Activated CD4-positive, alpha-beta T cell treated with anti-CD3 and anti-CD28 coated beads, Interleukin-10, Interleukin-2, amounts not matched to agents 100 ng/mL and 50 ng/mL, durations not matched to agents 16 hours and 8 hours (primary cell): ENCODE measurements around the gene TRA2A.
"Not testable (repeated sequence)": the region's sequence is repeated elsewhere in the genome, so short reads cannot be mapped to it uniquely, and the experiment has no call there.

Experiments
- DNase-seq: peaks from one replicate; pipeline ENCODE4 v3.0.0-alpha.2; 2020

The TRA2A gene

GRCh38 chr7:23491502-23491901 is 40.3 kb downstream of the TRA2A start:
- DNase-seq = no peak

GRCh38 chr7:23490357-23491135 is 41.2 kb downstream of the TRA2A start:
- DNase-seq = peak; percentile 69

- not testable (repeated sequence) for DNase-seq
Observed at GRCh38 chr7:23488714-23489113, 43.1 kb downstream of the TRA2A start.

- DNase-seq = no peak
Observed at GRCh38 chr7:23487670-23488069, 44.1 kb downstream of the TRA2A start.

GRCh38 chr7:23486002-23486773 is 45.6 kb downstream of the TRA2A start:
- DNase-seq = no peak

- no peak for DNase-seq
Observed at GRCh38 chr7:23482686-23483085, 49.1 kb downstream of the TRA2A start.

- DNase-seq = no peak
Observed at GRCh38 chr7:23477962-23478866, 53.6 kb downstream of the TRA2A start.

- no peak for DNase-seq
Observed at GRCh38 chr7:23477157-23477499, 54.7 kb downstream of the TRA2A start.

- no peak for DNase-seq
Observed at GRCh38 chr7:23476286-23477156, 55.3 kb downstream of the TRA2A start.

- DNase-seq = no peak
Observed at GRCh38 chr7:23475576-23475839, 56.3 kb downstream of the TRA2A start.

GRCh38 chr7:23474829-23475575 is 56.8 kb downstream of the TRA2A start:
- DNase-seq = no peak

GRCh38 chr7:23474094-23474828 is 57.5 kb downstream of the TRA2A start:
- DNase-seq = peak; percentile 96

- DNase-seq = no peak
Observed at GRCh38 chr7:23473844-23474093, 58.0 kb downstream of the TRA2A start.

- DNase-seq = no peak
Observed at GRCh38 chr7:23472956-23473843, 58.6 kb downstream of the TRA2A start.

GRCh38 chr7:23472556-23472955 is 59.2 kb downstream of the TRA2A start:
- DNase-seq = no peak

GRCh38 chr7:23472046-23472445 is 59.7 kb downstream of the TRA2A start:
- no peak for DNase-seq

GRCh38 chr7:23471106-23471859 is 60.5 kb downstream of the TRA2A start:
- peak; percentile 75 for DNase-seq

- DNase-seq = peak; percentile 78
Observed at GRCh38 chr7:23470330-23471105, 61.3 kb downstream of the TRA2A start, which contains the start of gene IGF2BP3. Gene IGF2BP3 (minus strand): TSS chr7:23470491. CDS start chr7:23470110, 381 bp downstream.

GRCh38 chr7:23469961-23470250 is 61.9 kb downstream of the TRA2A start:
- no peak for DNase-seq
